ENCODE results near the gene PMEPA1.

PMEPA1 gene

DNA sequence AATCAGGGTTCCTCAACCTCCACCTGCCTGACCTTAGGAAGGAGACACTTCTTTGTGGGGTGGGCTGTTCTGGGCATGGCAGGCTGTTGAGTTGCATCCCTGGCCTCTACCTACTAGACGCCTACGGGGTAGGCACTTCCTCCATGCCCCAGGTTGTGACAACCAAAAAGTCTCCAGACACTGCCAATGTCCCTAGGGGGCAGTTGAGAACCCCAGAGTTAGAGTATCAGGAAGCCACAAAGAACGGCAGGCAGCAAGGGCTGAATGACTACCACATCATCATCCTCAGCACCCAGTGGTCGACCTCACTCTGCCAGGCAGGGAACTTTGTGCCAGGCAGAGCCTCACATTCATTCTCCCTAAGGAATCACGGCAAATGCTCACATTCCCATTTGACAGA lies 21.5 kb downstream of the PMEPA1 start:
- TF ChIP-seq, protein P1, sequence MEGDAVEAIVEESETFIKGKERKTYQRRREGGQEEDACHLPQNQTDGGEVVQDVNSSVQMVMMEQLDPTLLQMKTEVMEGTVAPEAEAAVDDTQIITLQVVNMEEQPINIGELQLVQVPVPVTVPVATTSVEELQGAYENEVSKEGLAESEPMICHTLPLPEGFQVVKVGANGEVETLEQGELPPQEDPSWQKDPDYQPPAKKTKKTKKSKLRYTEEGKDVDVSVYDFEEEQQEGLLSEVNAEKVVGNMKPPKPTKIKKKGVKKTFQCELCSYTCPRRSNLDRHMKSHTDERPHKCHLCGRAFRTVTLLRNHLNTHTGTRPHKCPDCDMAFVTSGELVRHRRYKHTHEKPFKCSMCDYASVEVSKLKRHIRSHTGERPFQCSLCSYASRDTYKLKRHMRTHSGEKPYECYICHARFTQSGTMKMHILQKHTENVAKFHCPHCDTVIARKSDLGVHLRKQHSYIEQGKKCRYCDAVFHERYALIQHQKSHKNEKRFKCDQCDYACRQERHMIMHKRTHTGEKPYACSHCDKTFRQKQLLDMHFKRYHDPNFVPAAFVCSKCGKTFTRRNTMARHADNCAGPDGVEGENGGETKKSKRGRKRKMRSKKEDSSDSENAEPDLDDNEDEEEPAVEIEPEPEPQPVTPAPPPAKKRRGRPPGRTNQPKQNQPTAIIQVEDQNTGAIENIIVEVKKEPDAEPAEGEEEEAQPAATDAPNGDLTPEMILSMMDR (IDR thresholded peaks at IDR 0.05; ENCODE audit: control insufficient read depth, extremely low read depth, insufficient read depth): no peak

DNA sequence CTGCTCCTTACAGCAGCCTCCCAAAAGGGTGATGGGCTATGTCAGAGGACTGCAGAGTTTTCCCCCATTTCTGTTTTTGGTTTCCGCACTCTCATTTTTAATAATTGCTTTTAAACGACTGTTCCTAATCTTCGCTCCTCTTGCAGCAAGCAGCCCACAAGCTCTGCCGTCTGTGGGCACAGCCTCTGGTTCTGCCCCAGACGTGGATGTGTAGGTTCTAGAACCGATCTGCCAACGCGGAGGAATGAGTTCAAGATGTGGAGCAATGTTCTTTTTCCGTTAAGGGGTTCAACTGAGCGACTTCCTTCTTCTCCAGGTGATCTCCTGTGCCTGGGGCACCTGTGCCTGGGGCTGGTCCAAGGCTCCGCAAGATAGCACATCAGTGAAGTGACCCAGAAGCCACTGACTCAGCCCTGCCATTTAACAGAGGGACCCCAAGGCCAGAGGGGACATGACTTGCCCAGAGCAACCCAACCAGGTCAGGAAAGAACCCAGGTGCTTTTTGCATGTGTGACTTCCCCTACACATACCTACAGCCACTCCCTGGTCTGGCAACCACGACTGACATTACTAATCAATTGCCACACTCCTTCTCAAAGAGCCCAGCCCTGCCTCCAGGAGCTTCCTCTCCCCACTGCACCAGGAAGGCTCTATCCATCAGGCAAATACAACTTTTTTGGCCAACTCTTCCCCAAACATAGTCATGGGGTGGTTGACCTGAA lies 22.7 kb downstream of the PMEPA1 start:
- TF ChIP-seq, protein P1 (IDR thresholded peaks at IDR 0.05; ENCODE audit: control insufficient read depth, extremely low read depth, insufficient read depth): no peak
- DNase-seq (ENCODE audit: low read depth): no peak
- no peak overlapping the region for H3K4me3 ChIP-seq (ENCODE audit: low read depth, low read length)

More for the DNA sequence above, 21.5 kb downstream of the PMEPA1 start:
- no peak overlapping the region for H3K4me3 ChIP-seq (ENCODE audit: low read depth, low read length)
- DNase-seq (ENCODE audit: low read depth): no peak

DNA sequence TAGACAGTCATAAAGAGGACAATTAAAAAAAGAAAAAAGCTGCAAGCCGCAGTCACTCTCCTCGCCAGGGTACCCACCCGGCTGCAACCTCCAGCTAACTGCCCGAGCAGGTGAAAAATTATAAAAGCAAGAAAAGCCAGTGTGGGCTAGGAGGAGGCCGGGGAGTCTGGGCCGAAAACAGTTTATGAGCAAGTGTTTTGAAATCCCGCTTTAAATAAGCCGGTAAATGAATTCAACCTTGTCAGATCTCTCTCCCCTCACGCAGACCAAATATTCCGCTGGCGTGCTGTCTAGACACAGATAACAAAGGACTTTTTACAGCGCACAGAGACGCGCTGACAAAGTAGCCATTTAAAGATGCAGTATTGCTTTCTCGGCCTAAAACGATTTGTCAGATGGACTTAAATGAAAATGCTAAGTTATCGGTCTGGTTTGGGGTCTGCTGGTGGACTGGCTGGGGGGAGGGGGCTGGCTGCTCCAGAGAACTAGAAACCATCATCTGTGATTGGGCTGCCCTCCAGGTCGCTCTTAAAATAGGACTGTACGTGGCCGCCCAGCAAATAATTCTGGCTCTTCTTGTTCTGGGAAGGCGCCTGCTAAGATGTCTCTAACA lies 24.6 kb downstream of the PMEPA1 start:
- DNase-seq (ENCODE audit: low read depth): no peak
- no peak overlapping the region for H3K4me3 ChIP-seq (ENCODE audit: low read depth, low read length)
- TF ChIP-seq, protein P1 (IDR thresholded peaks at IDR 0.05; ENCODE audit: control insufficient read depth, extremely low read depth, insufficient read depth): no peak

DNA sequence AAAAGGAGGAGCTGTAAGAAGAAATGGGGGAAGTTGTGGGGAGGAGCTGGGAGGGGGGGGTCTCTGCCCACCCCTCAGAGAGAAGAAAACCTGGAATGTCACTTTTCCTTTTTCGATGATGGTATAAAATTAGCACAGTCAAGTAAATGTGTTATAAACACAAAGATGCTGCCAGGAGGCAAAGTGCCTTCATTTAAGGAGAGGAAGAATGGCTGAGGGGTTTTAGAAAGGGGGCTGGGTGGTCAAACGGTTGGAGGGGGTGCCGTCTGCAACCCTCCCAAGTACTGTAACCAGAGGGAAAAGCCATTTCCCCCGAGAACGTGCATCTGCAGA lies 25.0 kb downstream of the PMEPA1 start:
- no peak overlapping the region for H3K4me3 ChIP-seq (ENCODE audit: low read depth, low read length)
- TF ChIP-seq, protein P1 (IDR thresholded peaks at IDR 0.05; ENCODE audit: control insufficient read depth, extremely low read depth, insufficient read depth): no peak
- DNase-seq (ENCODE audit: low read depth): no peak

DNA sequence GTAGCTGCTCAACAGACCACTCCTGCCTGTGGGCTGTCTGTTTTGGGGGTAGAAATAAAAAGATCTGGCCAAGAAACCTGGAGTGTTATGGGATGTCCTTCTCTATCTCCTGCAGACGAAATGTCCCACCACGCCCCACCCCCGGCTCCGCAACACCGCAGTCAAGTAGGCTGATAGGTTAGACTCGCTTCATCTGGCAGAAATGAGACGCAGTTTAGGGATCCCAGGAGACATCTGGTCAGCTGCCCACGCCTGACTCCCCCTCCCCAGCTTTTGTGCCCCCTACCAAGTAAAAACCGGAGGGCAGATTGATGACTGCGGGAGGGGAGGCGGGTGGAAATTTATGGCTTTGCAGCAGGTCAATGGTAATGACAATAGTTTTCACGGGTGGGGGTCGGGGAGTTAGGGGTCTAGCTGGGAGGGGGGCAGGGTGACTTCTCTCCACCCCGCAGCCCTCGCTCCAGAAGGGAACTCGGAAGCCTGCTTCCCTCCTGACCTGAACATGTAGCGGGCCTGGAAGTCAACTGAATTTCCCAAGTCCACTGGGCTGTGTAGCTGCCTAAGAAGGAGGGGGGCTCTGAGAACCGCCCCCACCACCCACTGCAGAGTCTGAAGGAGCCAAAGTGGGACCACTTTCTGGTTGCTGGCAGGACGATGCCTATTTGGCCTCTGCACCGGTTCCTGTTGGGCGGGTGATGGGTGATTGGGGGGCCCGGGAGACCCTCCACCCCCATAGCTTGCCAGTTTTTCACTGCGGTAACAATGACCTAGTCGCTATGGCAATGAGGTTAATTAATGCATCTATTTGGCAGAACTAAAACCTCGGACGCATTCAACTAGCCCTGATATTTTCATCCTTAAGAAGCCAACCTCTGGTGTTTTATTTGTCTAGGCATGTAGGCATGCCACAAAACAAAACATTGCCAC lies 25.7 kb downstream of the PMEPA1 start:
- TF ChIP-seq, protein P1 (IDR thresholded peaks at IDR 0.05; ENCODE audit: control insufficient read depth, extremely low read depth, insufficient read depth): no peak
- no peak overlapping the region for H3K4me3 ChIP-seq (ENCODE audit: low read depth, low read length)
- DNase-seq (ENCODE audit: low read depth): no peak

DNA sequence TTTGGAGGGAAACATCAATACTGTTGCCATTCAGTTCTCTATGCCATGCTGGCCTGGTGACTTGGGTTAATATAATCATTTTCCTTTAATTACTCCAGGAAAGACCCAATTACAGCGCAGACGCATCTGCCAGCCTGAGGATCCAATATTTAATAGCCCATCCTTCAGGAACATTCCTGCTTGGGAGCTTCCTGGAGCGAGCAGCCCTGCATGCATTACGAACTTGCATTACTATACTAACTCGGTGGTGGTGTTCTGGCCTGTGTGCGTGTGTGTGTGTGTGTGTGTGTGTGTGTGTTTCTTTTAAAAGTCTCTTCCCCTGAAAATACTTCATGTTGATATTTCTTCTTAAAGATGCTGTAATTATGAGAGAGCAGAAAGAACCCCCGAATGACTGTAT lies 26.5 kb downstream of the PMEPA1 start:
- no peak for DNase-seq (ENCODE audit: low read depth)
- TF ChIP-seq, protein P1 (IDR thresholded peaks at IDR 0.05; ENCODE audit: control insufficient read depth, extremely low read depth, insufficient read depth): no peak
- no peak overlapping the region for H3K4me3 ChIP-seq (ENCODE audit: low read depth, low read length)

All from LNCaP clone FGC (cell line).